Astrocyte of the cerebellum (primary cell): Measurements from ENCODE around the gene FHOD3.
"Not testable (repeated sequence)": the region's sequence is repeated elsewhere in the genome, so short reads cannot be mapped to it uniquely, and the experiment has no call there.

Source experiments
- DNase-seq: peaks from one replicate; pipeline ENCODE4 v3.0.0-alpha.2; 2011; ENCODE audit warnings: low read depth
- H3K4me3 ChIP-seq: 2 replicates; pipeline ENCODE4 v1.5.1; 2011; ENCODE audit warnings: mild to moderate bottlenecking, low read depth, low read length, moderate library complexity
- in situ Hi-C: cut with HindIII; loops from 2 replicates; pipeline ENCODE4 v1.10.0; 2017; ENCODE audit warnings: low sequenced_read_pairs
- TF ChIP-seq, protein P1 (sequence below): IDR thresholded peaks from 2 replicates; pipeline ENCODE4 v1.5.1; 2012; ENCODE audit warnings: low read length, low read depth, moderate library complexity, mild to moderate bottlenecking; ENCODE audit errors: missing control alignments

FHOD3 gene

DNA sequence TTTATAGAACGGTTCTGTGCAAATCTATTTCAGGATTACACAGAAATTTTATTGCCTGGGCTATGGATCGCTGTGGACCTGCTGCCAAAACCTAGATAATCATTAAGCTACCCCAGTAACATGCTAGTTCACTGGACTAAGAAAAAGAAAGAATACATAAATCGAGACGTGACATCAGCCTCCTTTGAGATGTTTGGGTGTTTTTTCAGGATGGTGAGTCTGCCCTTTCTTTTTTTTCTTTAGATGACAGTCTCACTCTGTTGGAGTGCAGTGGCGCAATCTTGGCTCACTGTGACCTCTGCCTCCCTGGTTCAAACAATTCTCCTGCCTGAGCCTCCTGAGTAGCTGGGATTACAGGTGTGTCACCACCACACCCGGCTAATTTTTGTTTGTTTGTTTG, 52.0 kb downstream of the FHOD3 start:
- TF ChIP-seq, protein P1, sequence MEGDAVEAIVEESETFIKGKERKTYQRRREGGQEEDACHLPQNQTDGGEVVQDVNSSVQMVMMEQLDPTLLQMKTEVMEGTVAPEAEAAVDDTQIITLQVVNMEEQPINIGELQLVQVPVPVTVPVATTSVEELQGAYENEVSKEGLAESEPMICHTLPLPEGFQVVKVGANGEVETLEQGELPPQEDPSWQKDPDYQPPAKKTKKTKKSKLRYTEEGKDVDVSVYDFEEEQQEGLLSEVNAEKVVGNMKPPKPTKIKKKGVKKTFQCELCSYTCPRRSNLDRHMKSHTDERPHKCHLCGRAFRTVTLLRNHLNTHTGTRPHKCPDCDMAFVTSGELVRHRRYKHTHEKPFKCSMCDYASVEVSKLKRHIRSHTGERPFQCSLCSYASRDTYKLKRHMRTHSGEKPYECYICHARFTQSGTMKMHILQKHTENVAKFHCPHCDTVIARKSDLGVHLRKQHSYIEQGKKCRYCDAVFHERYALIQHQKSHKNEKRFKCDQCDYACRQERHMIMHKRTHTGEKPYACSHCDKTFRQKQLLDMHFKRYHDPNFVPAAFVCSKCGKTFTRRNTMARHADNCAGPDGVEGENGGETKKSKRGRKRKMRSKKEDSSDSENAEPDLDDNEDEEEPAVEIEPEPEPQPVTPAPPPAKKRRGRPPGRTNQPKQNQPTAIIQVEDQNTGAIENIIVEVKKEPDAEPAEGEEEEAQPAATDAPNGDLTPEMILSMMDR = no peak
- DNase-seq = no peak
- no peak overlapping the region for H3K4me3 ChIP-seq
- in situ Hi-C loops = no loop called here

DNA sequence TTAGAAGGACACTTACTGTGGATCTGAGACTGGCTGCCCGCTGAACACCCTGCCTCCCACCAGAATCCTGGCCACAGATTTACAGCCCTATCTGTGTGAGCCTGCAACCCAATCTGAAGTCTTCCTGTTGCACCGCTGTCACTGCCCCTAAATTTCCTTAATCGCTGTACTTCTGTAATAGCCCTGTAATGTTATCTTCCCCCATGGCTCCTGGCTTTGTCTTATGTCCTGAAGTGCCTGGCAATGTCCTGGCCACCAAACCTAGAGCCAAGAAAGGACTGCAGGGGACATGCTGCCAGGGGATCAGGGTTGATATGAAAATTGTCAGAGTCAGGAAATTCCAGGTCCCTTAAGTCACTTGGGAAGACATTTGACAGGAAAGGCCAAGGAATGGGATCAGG, 52.7 kb downstream of the FHOD3 start:
- DNase-seq = no peak

DNA sequence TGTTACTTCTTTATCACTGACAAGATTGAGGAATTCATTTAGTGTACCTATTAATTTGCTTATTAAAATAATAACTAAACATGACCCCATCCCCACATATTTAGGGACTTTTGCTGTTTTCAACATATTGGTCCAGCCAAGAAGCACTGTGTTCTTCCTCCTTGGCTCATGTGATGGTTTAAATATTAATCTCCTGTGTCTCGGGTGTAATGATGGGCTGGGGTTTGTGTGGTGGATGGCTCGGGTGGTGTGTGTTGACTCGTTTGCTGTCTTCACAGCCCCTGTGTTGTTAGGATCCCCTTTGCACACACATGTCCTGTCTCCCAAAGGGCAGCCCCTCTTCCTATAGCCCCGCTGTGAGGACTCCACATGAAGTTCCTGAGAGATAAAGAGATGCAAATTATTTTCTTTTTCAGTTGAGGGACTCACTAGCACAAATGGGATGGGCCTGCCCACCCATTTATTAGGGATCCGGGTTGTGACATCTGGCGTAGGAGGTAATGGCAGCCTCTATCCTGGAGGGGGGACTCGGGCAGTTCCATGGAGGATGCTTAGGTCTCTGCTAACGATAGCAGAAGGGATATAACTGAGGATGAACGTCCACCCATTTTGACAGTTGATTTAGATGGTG, 53.4 kb downstream of the FHOD3 start:
- no peak overlapping the region for H3K4me3 ChIP-seq
- in situ Hi-C loops = no loop called here
- TF ChIP-seq, protein P1 = no peak
- no peak for DNase-seq

More for the DNA sequence above, 52.7 kb downstream of the FHOD3 start:
- no peak overlapping the region for H3K4me3 ChIP-seq
- in situ Hi-C loops = no loop called here
- TF ChIP-seq, protein P1 = no peak

DNA sequence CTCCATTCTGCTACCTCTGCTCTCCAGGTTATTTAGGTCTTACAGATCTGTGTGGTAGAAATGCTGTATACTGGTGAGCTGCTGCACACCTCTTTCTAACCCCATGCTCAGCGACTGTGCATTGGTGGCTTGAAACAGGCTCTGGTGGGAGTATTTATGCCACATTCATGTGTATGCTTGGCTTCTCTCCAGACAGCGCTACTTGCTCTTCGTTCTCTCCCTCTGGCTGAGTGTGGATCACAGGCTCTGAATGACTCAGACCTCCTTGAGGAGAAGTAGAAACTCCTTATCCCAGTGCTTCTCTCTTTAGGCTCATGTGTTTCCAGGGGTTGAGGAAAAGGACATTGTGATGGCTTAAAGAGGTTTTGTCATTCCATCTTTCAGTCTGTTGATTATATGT, 54.9 kb downstream of the FHOD3 start:
- DNase-seq = peak; percentile 87
- no peak overlapping the region for H3K4me3 ChIP-seq
- in situ Hi-C loops = no loop called here
- TF ChIP-seq, protein P1 = no peak

DNA sequence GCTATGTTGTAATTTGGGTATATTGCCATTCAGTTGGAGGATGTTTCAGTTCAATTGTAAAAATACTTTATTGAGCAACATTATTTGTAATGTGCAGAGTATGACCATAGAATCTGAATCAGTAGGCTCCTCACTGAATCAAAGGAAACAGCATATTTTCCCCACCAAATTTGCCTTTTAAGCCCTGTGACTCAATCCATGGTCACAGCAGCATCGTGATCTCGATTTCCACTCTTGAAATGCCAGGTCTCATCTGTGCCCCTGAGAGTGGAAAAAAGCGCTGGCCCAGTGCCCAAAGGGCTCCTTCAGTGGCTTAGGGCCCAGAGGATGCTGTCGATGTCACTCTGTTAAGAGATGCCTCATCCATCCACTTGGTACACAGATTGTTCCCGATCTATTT, 57.5 kb downstream of the FHOD3 start:
- DNase-seq = no peak
- TF ChIP-seq, protein P1 = no peak
- in situ Hi-C loops = no loop called here
- H3K4me3 ChIP-seq = no peak overlapping the region

DNA sequence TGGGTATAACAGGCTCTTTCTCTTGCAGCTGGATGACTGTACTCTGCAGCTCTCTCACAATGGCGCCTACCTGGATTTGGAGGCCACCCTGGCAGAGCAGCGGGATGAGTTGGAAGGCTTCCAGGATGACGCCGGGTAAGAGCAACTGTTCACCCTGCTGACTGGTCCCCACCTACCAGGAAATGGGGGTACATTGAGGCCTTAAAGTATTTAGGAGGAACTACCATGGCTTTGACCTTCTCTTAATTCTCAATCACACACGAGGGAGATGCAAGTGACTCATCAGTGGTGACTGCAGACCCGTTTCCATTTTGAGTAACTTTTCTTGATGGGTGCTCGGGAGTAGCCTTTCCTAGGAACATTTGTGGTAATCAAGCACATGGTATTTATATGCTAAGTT, 58.0 kb downstream of the FHOD3 start:
- in situ Hi-C loops = no loop called here
- TF ChIP-seq, protein P1 = no peak
- H3K4me3 ChIP-seq = no peak overlapping the region
- DNase-seq = no peak

DNA sequence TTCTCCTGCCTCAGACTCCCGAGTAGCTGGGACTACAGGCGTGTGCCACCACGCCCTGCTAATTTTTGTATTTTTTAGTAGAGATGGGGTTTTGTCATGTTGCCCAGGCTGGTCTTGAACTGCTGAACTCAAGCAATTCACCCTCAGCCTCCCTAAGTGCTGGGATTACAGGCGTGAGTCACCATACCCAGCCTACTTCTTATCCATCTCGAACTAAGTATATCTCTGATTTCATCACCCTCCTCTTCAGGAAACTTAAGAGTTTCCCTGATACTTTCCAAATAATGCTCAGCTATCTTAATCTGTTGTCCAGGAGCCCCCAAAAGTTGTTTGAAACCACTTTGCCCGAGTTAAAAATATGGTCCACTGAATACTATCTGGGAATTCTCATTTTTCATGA, 59.2 kb downstream of the FHOD3 start:
- DNase-seq, H3K4me3 ChIP-seq, in situ Hi-C loops: not testable (repeated sequence)
